Activated naive CD4-positive, alpha-beta T cell treated with anti-CD3 and anti-CD28 coated beads, Interleukin-2, amount 10 ng/mL, durations not matched to agents 5 hours and 36 hours (primary cell): Measurements from ENCODE around the gene KCNQ2. TPM values are rescaled to one million over a fixed set of nuclear protein-coding genes. Genes with fewer than 3 reads are reported as not detected.

Experiments used
- total RNA-seq, 2 experiments: library from RNA; stranded (reverse); gene quantifications; one replicate each; pipeline ENCODE4 v1.2.3, GENCODE V29; 2021

KCNQ2 gene
- not detected for total RNA-seq

GRCh38 chr20:63471981-63472831 lies at the start of gene KCNQ2:
TSS of gene KCNQ2 (minus strand) at chr20:63472655. CDS start at chr20:63472463, 192 bp downstream.

GRCh38 chr20:63520504-63520933 lies 48.1 kb upstream of the KCNQ2 start, which contains the start of gene PPDPF:
TSS of gene PPDPF (plus strand) at chr20:63520765. CDS start at chr20:63521309, 544 bp downstream.

DNA sequence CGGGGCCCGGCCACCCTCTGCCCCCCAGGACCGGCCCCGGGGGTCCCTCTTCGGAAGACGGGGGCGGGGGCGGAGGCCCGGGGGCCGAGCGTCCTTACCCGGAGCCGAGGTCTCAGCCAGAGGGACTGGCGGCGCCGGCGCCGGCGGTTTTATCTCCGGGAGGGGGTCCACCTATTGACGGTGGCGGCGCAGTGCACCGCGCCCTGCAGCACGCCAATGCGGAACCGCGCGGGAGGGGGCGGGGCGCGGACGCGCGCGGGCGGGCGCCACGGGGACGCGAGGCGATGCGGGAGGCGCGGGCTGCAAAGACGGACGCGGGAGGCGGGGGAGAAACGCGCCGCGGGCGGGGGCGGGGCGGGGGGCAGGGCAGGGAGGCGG lies 26.5 kb upstream of the KCNQ2 start, which contains the start of gene EEF1A2:
Gene EEF1A2, minus strand, starts transcription at position 124 of the 378 bp plus-strand sequence. CDS start 1,320 bp downstream, outside the sequence.

GRCh38 chr20:63360850-63361518 lies 111.5 kb downstream of the KCNQ2 start, which contains the start of gene CHRNA4:
TSS of gene CHRNA4 (minus strand) at chr20:63361349. CDS start at chr20:63361165, 184 bp downstream.

Other genes starting within 250 kb of the KCNQ2 start
- not detected for gene BIRC7, start 236.8 kb downstream of the KCNQ2 start, total RNA-seq
- not detected for gene NKAIN4, start 218.2 kb downstream of the KCNQ2 start, total RNA-seq
- gene ARFGAP1, start 199.8 kb downstream of the KCNQ2 start, total RNA-seq: 10 to 100 TPM; 80.6 to 85.3 TPM
- not detected for gene COL20A1, start 179.5 kb downstream of the KCNQ2 start, total RNA-seq
- not detected for gene CHRNA4, start 111.3 kb downstream of the KCNQ2 start, total RNA-seq
- under 1 TPM; 0.19 to 0.88 TPM for gene EEF1A2, start 26.4 kb upstream of the KCNQ2 start, total RNA-seq
- 100 to 1,000 TPM; 221 to 231 TPM for gene PPDPF, start 48.1 kb upstream of the KCNQ2 start, total RNA-seq
- gene PTK6, start 64.7 kb upstream of the KCNQ2 start, total RNA-seq: under 1 TPM; 0.48 to 0.50 TPM
- not detected for gene SRMS, start 75.1 kb upstream of the KCNQ2 start, total RNA-seq
- under 1 TPM; 0.50 to 0.63 TPM for gene FNDC11, start 81.5 kb upstream of the KCNQ2 start, total RNA-seq
- gene HELZ2, start 101.6 kb upstream of the KCNQ2 start, total RNA-seq: 10 to 100 TPM; 19.9 to 24.5 TPM
- gene GMEB2, start 154.4 kb upstream of the KCNQ2 start, total RNA-seq: 10 to 100 TPM; 17.0 to 17.6 TPM
- 10 to 100 TPM; 48.9 to 49.7 TPM for gene STMN3, start 180.8 kb upstream of the KCNQ2 start, total RNA-seq
- 10 to 100 TPM; 38.1 to 39.2 TPM for gene RTEL1, start 185.7 kb upstream of the KCNQ2 start, total RNA-seq
- not detected for gene TNFRSF6B, start 224.0 kb upstream of the KCNQ2 start, total RNA-seq
- 10 to 100 TPM; 58.1 to 59.4 TPM for gene ARFRP1, start 235.3 kb upstream of the KCNQ2 start, total RNA-seq
- gene ZGPAT, start 235.4 kb upstream of the KCNQ2 start, total RNA-seq: 10 to 100 TPM; 40.7 to 41.1 TPM